K562 (cell line): ENCODE results near the gene PODNL1. TPM values are rescaled to one million over a fixed set of nuclear protein-coding genes. Genes with fewer than 3 reads are reported as not detected.

Experiments used
- ARID1B ChIP-seq: fragments of 450-650 bp; IDR thresholded peaks from 2 replicates; pipeline ENCODE4 v1.6.1; 2016; ENCODE audit warnings: antibody characterized with exemption, mild to moderate bottlenecking, inconsistent platforms
- CHD1 ChIP-seq: fragments of 200-600 bp; sonication (generic); IDR thresholded peaks from one replicate; pipeline ENCODE4 v1.6.1; 2012; ENCODE audit warnings: mild to moderate bottlenecking, moderate library complexity, low read length, inconsistent platforms
- CREM ChIP-seq: IDR thresholded peaks from 2 replicates; pipeline ENCODE4 v1.6.1; 2014; ENCODE audit warnings: antibody characterized with exemption, low read depth
- FOXK2 ChIP-seq, 2 experiments: fragments of 450-650 bp; IDR thresholded peaks in 1 of 2; conservative IDR thresholded peaks in 1 of 2; 2 replicates each; pipeline ENCODE4 v1.6.1; 2016; ENCODE audit warnings: low read depth in 2 of 2, mild to moderate bottlenecking in 1 of 2
- GTF2E2 ChIP-seq: fragments of 200-800 bp; sonication (Bioruptor generic); IDR thresholded peaks from 2 replicates; pipeline ENCODE4 v1.6.1; 2016; ENCODE audit warnings: missing genetic modification characterization, missing compliant biosample characterization
- HDAC1 ChIP-seq, 2 experiments: fragments of 450-650 bp; IDR thresholded peaks; 2 replicates each; pipeline ENCODE4 v1.6.1; 2016 to 2017; ENCODE audit warnings: inconsistent platforms in 1 of 2, mild to moderate bottlenecking in 1 of 2, moderate library complexity in 1 of 2
- MYNN ChIP-seq, 2 experiments: sonication (generic); formaldehyde crosslinking in 1 of 2; IDR thresholded peaks; 2 replicates each; pipeline versions ENCODE4 v1.5.0 to v1.6.1; 2016 to 2020; ENCODE audit warnings: antibody characterized with exemption in 1 of 2, missing genetic modification reagents in 1 of 2
- POLR2AphosphoS5 ChIP-seq: IDR thresholded peaks from 2 replicates; pipeline ENCODE4 v1.6.1; 2011; ENCODE audit warnings: mild to moderate bottlenecking, low read depth, low read length, moderate library complexity; ENCODE audit not compliant: control insufficient read depth, insufficient read depth
- TAL1 ChIP-seq: fragments of 450-650 bp; IDR thresholded peaks from 2 replicates; pipeline ENCODE4 v1.6.1; 2016; ENCODE audit warnings: mild to moderate bottlenecking
- TCF3 ChIP-seq: sonication (generic); formaldehyde crosslinking; IDR thresholded peaks from 2 replicates; pipeline ENCODE4 v1.4.0; 2020; ENCODE audit warnings: mild to moderate bottlenecking, missing genetic modification reagents
- TEAD4 ChIP-seq, 2 experiments: sonication (generic) in 1 of 2; formaldehyde crosslinking in 1 of 2; IDR thresholded peaks; 2 replicates each; pipeline versions ENCODE4 v1.6.1 to v1.8.0; 2012 to 2022; ENCODE audit warnings: borderline replicate concordance in 1 of 2, inconsistent platforms in 1 of 2, low read length in 1 of 2, mild to moderate bottlenecking in 1 of 2, missing genetic modification reagents in 1 of 2
- ZBTB1 ChIP-seq: sonication (generic); formaldehyde crosslinking; IDR thresholded peaks from 2 replicates; pipeline ENCODE4 v1.8.1; 2023; ENCODE audit warnings: missing genetic modification reagents, low read depth, mild to moderate bottlenecking, borderline replicate concordance
- ZBTB7A ChIP-seq: IDR thresholded peaks from 2 replicates; pipeline ENCODE4 v1.6.1; 2011; ENCODE audit warnings: low read depth, mild to moderate bottlenecking, low read length, moderate library complexity, borderline replicate concordance; ENCODE audit not compliant: control insufficient read depth
- polyA plus RNA-seq, 8 experiments: library from polyadenylated mRNA; depleted of rRNA in 4 of 8; stranded (reverse) in 5 of 8; unstranded in 3 of 8; fragments of >200 nt; fragmentation: Nextera tagmentation in 2 of 8; fragmentation: Illumina TruSeq in 1 of 8; extraction: Ambion mirVana in 2 of 8; extraction: Trizol in 1 of 8; gene quantifications; 2 replicates each; pipeline versions ENCODE4 v1.2.1 to v1.2.3, GENCODE V29; 2011 to 2014; ENCODE audit warnings: inconsistent platforms in 1 of 8, missing spikeins in 1 of 8
- total RNA-seq, 7 experiments: library from RNA; depleted of rRNA in 6 of 7; stranded (reverse); fragments of >200 nt in 6 of 7; fragmentation: Illumina TruSeq in 2 of 7; extraction: Trizol in 2 of 7; gene quantifications; 2 replicates each; pipeline versions ENCODE4 v1.2.1 to v1.2.3, GENCODE V29; 2011 to 2021; ENCODE audit warnings: low replicate concordance in 1 of 7
- TF ChIP-seq, protein P1 (sequence below): fragments of 450-650 bp; IDR thresholded peaks from 2 replicates; pipeline ENCODE4 v1.6.1; 2017; ENCODE audit warnings: antibody characterized with exemption, mild to moderate bottlenecking

PODNL1 gene
- total and polyA plus RNA-seq, 9 of the 15 experiments (the other 6 are each of a cell fraction or from before 2014, with no cell fraction given) = 0.18 to 0.47 (median 0.23) TPM; not detected in 3

DNA sequence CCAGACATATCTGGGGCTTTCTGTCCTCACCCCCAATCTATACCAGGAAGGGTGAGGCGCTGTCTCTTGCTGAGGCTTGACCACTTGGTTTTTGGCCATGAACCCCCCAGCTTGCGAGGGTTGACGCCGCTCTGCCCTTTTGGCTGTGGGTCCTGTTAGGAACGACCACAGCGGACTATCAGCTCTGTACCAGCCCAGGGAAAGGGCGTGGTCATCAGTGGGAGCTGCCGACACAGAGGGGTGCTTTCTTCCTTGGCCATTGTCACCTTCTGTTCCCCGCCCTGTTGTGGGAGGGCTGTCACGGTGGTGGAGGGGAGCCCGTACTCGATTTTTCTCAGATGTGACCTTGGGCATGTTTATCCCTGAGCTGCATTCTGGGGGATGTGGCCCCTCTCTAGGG, 19.8 kb upstream of the PODNL1 start (continued):
- TF ChIP-seq CHD1 (no peak), MYNN (IDR thresholded peaks at IDR 0.05) (peak; percentile 65), MYNN (CRISPR knock-in tag; IDR thresholded peaks at IDR 0.05) (no peak), ZBTB1 (CRISPR knock-in tag) (no peak), HDAC1 (IDR thresholded peaks at IDR 0.05) (peak in 1 of 2 experiments; percentile 38; a peak in 1 of 4 replicates), POLR2AphosphoS5 (0 out of 2 replicates have a peak, but pooled peaks have one; percentile 21), TEAD4 (IDR thresholded peaks at IDR 0.05; ENCODE audit: low read length) (0 out of 2 replicates have a peak, but pooled peaks have one; percentile 14), TEAD4 (CRISPR knock-in tag; IDR thresholded peaks at IDR 0.05; ENCODE audit: borderline replicate concordance) (no peak), GTF2E2 (tag) (0 out of 2 replicates have a peak, but pooled peaks have one; percentile 24), TCF3 (CRISPR knock-in tag) (peak; percentile 77), ZBTB7A (peak; percentile 76; the same call in 1 of the 2 replicates), TAL1 (0 out of 2 replicates have a peak, but pooled peaks have one; percentile 12), CREM (peak; percentile 53; the same call in 1 of the 2 replicates), ARID1B (peak; percentile 60), FOXK2 (conservative IDR thresholded peaks at IDR 0.05 in 1 of 2, IDR thresholded peaks at IDR 0.05 in 1 of 2; ENCODE audit: low read depth in 2 of 2) (peak in 1 of 2 experiments; percentile 34; a peak in 1 of 4 replicates)
- TF ChIP-seq, protein P1, sequence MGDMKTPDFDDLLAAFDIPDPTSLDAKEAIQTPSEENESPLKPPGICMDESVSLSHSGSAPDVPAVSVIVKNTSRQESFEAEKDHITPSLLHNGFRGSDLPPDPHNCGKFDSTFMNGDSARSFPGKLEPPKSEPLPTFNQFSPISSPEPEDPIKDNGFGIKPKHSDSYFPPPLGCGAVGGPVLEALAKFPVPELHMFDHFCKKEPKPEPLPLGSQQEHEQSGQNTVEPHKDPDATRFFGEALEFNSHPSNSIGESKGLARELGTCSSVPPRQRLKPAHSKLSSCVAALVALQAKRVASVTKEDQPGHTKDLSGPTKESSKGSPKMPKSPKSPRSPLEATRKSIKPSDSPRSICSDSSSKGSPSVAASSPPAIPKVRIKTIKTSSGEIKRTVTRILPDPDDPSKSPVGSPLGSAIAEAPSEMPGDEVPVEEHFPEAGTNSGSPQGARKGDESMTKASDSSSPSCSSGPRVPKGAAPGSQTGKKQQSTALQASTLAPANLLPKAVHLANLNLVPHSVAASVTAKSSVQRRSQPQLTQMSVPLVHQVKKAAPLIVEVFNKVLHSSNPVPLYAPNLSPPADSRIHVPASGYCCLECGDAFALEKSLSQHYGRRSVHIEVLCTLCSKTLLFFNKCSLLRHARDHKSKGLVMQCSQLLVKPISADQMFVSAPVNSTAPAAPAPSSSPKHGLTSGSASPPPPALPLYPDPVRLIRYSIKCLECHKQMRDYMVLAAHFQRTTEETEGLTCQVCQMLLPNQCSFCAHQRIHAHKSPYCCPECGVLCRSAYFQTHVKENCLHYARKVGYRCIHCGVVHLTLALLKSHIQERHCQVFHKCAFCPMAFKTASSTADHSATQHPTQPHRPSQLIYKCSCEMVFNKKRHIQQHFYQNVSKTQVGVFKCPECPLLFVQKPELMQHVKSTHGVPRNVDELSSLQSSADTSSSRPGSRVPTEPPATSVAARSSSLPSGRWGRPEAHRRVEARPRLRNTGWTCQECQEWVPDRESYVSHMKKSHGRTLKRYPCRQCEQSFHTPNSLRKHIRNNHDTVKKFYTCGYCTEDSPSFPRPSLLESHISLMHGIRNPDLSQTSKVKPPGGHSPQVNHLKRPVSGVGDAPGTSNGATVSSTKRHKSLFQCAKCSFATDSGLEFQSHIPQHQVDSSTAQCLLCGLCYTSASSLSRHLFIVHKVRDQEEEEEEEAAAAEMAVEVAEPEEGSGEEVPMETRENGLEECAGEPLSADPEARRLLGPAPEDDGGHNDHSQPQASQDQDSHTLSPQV = 0 out of 2 replicates have a peak, but pooled peaks have one; percentile 34
